ENCODE data around the gene CSNK1A1.

The CSNK1A1 gene

DNA sequence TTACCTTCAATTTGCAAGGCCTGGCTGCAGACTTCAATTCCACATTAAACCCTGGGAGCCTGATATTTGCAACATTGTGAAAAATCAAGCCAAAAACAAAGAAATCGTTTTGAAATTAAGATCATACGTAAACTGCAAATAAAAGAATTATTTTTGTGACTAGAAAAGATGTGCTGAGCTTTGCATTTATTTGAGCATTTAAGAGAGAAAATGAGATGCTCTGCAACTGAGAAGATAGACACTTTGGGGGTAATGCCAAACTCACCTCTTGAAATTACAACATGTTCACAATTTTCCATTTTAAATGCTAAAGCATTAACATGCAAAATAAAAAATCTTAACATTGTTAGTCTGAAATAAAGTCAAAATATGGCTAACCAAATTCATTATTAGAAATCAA, 46.6 kb downstream of the CSNK1A1 start:
- no peak for TF ChIP-seq CTCF (IDR thresholded peaks at IDR 0.05; ENCODE audit: borderline replicate concordance, control extremely low read depth, extremely low read depth, insufficient read depth, missing control alignments)
- in situ Hi-C loops (cut with MboI; ENCODE audit: low sequenced_read_pairs, unreplicated experiment), result no loop called here
- DNase-seq (ENCODE audit: low spot score), result no peak

DNA sequence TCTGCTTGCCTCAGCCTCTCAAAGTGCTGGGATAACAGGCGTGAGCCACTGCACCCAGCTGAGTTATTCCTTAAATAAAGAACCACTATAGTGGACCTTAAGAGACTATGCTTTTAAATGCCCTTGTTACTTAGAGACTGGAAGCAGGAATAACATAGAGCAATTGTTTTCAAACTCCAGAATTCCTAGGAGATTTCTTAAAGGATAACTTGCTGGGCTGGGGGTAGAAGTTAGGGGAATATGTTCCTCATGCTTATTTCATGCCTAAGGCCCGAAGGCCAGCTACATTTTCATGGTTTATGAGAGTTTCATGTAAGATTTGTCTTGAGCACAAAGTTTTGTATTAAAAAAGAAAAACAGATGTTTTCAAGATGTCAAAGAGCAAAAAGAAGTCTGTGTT, 48.2 kb downstream of the CSNK1A1 start:
- no peak for DNase-seq (ENCODE audit: low spot score)
- TF ChIP-seq CTCF (IDR thresholded peaks at IDR 0.05; ENCODE audit: borderline replicate concordance, control extremely low read depth, extremely low read depth, insufficient read depth, missing control alignments), result no peak
- in situ Hi-C loops (cut with MboI; ENCODE audit: low sequenced_read_pairs, unreplicated experiment), result no loop called here

DNA sequence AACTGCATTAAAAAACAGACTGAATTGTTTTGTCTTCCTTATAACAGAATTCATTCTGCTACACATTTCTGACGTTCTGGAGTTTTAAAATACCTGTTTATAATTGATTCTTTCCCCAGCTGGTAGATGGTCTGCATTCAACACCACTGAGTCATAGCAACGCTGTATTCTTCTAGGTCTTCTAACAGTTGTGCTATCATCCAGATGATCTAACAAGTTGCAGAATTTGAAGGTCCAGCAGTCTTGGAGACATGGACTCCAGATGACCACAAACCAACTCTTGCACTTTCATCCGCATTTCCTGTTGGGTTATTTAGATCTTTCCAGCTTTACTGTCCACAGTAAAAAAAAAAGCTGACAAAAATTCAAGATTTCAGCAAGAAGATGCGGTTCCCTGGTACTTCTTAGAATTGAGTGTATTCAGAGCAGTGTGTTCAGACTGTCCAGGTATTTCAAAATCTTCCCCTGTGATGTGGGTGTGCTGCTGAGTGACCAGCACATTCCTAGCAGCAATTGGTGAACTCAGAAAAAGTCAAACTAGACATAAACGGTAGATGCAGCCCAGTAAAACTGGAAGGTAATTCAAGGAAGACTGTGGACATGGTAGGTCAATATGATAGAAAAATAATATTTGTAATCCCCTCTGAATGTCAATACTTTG, 50.2 kb downstream of the CSNK1A1 start:
- no peak for TF ChIP-seq CTCF (IDR thresholded peaks at IDR 0.05; ENCODE audit: borderline replicate concordance, control extremely low read depth, extremely low read depth, insufficient read depth, missing control alignments)
- no peak for DNase-seq (ENCODE audit: low spot score)
- in situ Hi-C loops (cut with MboI; ENCODE audit: low sequenced_read_pairs, unreplicated experiment), result no loop called here

- no peak for DNase-seq (ENCODE audit: low spot score)
- in situ Hi-C loops (cut with MboI; ENCODE audit: low sequenced_read_pairs, unreplicated experiment), result no loop called here
- TF ChIP-seq CTCF (IDR thresholded peaks at IDR 0.05; ENCODE audit: borderline replicate concordance, control extremely low read depth, extremely low read depth, insufficient read depth, missing control alignments), result no peak
Measured at GRCh38 chr5:149498724-149499336, 52.4 kb downstream of the CSNK1A1 start.

- DNase-seq (ENCODE audit: low spot score), result no peak
- TF ChIP-seq CTCF (IDR thresholded peaks at IDR 0.05; ENCODE audit: borderline replicate concordance, control extremely low read depth, extremely low read depth, insufficient read depth, missing control alignments), result no peak
- in situ Hi-C loops (cut with MboI; ENCODE audit: low sequenced_read_pairs, unreplicated experiment), result no loop called here
Measured at GRCh38 chr5:149497357-149497756, 53.9 kb downstream of the CSNK1A1 start.

DNA sequence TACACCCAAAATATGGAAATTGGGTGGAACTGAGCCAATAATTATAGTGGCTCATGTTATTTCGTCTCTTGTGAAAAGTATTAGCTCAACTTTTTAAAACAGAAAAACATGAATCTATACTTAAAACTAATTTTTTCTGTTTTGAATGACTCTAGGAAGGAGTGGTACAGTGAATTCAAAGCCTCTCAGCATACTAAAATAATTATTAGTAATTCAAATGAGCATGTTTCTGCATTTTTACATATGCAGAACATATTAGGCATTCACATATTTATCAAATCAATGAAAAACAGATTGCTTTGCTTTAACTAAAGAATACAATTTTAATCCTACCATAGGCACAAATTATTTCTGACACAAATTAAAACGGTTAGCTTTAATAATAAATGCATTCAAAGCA, 54.3 kb downstream of the CSNK1A1 start:
- in situ Hi-C loops (cut with MboI; ENCODE audit: low sequenced_read_pairs, unreplicated experiment), result no loop called here
- DNase-seq (ENCODE audit: low spot score), result no peak
- TF ChIP-seq CTCF (IDR thresholded peaks at IDR 0.05; ENCODE audit: borderline replicate concordance, control extremely low read depth, extremely low read depth, insufficient read depth, missing control alignments), result no peak
